ENCODE results near the gene GPS1.

GRCh38 chr17:82087961-82088837 lies 36.5 kb downstream of the GPS1 start:
- no peak for TF ChIP-seq GATA2 (IDR thresholded peaks at IDR 0.05; ENCODE audit: low read depth, low read length)
- TF ChIP-seq GATA3 (IDR thresholded peaks at IDR 0.05; ENCODE audit: low read depth, low read length), result no peak
